ENCODE data around the gene SLCO3A1.

Gene SLCO3A1

DNA sequence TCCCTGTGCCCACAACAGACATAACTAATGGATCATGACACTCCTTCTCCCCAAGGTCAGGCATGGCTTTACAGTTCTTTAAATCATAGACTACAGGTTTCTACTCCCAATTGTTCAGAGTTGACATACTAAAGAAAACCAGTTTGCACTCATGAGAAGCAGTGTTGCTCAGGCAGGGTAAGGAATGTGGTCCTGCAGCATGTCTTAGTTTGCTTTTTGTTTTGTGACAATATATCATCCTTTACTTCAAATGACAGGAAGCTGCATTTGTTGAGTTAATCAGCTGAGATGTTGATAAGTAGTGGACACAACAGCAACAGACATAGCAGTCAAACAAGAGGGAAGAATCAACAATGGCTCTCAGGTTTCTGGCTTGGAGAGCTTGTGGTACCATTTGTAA, 267.5 kb downstream of the SLCO3A1 start:
- no peaks in the 10 kb centered on the region for H4K20me1 ChIP-seq (ENCODE audit: insufficient read depth, low read length, poor library complexity, severe bottlenecking)
- no peaks in the 10 kb centered on the region for H3K9me3 ChIP-seq (ENCODE audit: insufficient read depth, low read depth, low read length)
- no peak overlapping the region for H3K9ac ChIP-seq (ENCODE audit: low read depth, low read length, poor library complexity, severe bottlenecking)
- no peaks in the 10 kb centered on the region for H3F3A ChIP-seq (ENCODE audit: low read depth)
- no peaks in the 10 kb centered on the region for H3K27me3 ChIP-seq (ENCODE audit: insufficient read depth, low read length, poor library complexity, severe bottlenecking)
- TF ChIP-seq EZH2phosphoT487 (IDR thresholded peaks at IDR 0.05; ENCODE audit: borderline replicate concordance): no peak
- TF ChIP-seq, protein P1, sequence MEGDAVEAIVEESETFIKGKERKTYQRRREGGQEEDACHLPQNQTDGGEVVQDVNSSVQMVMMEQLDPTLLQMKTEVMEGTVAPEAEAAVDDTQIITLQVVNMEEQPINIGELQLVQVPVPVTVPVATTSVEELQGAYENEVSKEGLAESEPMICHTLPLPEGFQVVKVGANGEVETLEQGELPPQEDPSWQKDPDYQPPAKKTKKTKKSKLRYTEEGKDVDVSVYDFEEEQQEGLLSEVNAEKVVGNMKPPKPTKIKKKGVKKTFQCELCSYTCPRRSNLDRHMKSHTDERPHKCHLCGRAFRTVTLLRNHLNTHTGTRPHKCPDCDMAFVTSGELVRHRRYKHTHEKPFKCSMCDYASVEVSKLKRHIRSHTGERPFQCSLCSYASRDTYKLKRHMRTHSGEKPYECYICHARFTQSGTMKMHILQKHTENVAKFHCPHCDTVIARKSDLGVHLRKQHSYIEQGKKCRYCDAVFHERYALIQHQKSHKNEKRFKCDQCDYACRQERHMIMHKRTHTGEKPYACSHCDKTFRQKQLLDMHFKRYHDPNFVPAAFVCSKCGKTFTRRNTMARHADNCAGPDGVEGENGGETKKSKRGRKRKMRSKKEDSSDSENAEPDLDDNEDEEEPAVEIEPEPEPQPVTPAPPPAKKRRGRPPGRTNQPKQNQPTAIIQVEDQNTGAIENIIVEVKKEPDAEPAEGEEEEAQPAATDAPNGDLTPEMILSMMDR (conservative IDR thresholded peaks at IDR 0.05; ENCODE audit: low read length): no peak
- no peaks in the 10 kb centered on the region for H3K36me3 ChIP-seq (ENCODE audit: insufficient read depth, low read length)
- H3K4me3 ChIP-seq (ENCODE audit: low read length, poor library complexity, severe bottlenecking): no peak overlapping the region
- H3K9me2 ChIP-seq (replicated peaks; ENCODE audit: low read depth, low read length): no peaks in the 10 kb centered on the region
- peaks cover 4% of the 10 kb centered on the region for H3K4me1 ChIP-seq (ENCODE audit: insufficient read depth, low read length, poor library complexity, severe bottlenecking)
- no peak overlapping the region for H2AFZ ChIP-seq (ENCODE audit: low read length)
- H3K79me2 ChIP-seq (ENCODE audit: insufficient read depth, low read length): no peaks in the 10 kb centered on the region
- H3K4me2 ChIP-seq (ENCODE audit: low read depth, low read length, poor library complexity, severe bottlenecking): no peak overlapping the region

DNA sequence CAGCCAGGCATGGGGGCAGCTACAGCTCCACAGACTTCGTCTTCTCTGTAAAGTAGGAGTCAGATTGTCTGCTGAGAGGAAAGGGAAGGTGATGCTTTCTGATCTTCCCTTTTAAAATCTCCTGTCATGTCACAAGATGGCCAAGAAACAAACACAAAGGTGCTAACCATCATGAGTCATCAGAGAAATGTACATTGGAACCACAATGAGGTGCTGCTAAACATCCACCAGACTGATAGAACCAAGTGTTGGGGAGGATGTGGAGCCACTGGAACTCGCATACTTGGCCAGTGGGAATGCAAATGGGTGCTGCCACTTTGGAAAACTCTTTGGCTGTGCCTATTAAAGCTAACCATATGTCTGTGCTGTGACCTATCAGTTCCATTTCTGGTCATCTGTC, 268.8 kb downstream of the SLCO3A1 start:
- TF ChIP-seq EZH2phosphoT487 (IDR thresholded peaks at IDR 0.05; ENCODE audit: borderline replicate concordance): no peak
- TF ChIP-seq, protein P1 (conservative IDR thresholded peaks at IDR 0.05; ENCODE audit: low read length): no peak
- Histone ChIP-seq H3K9ac (ENCODE audit: low read depth, low read length, poor library complexity, severe bottlenecking) (no peak overlapping the region), H3K27me3 (ENCODE audit: insufficient read depth, low read length, poor library complexity, severe bottlenecking) (no peaks in the 10 kb centered on the region), H3K4me2 (ENCODE audit: low read depth, low read length, poor library complexity, severe bottlenecking) (no peak overlapping the region), H3K9me2 (replicated peaks; ENCODE audit: low read depth, low read length) (no peaks in the 10 kb centered on the region), H2AFZ (ENCODE audit: low read length) (no peak overlapping the region), H3K9me3 (ENCODE audit: insufficient read depth, low read depth, low read length) (no peaks in the 10 kb centered on the region), H3K4me1 (ENCODE audit: insufficient read depth, low read length, poor library complexity, severe bottlenecking) (no peaks in the 10 kb centered on the region), H3F3A (ENCODE audit: low read depth) (no peaks in the 10 kb centered on the region), H3K79me2 (ENCODE audit: insufficient read depth, low read length) (no peaks in the 10 kb centered on the region), H3K4me3 (ENCODE audit: low read length, poor library complexity, severe bottlenecking) (no peak overlapping the region), H4K20me1 (ENCODE audit: insufficient read depth, low read length, poor library complexity, severe bottlenecking) (no peaks in the 10 kb centered on the region), H3K36me3 (ENCODE audit: insufficient read depth, low read length) (no peaks in the 10 kb centered on the region)

DNA sequence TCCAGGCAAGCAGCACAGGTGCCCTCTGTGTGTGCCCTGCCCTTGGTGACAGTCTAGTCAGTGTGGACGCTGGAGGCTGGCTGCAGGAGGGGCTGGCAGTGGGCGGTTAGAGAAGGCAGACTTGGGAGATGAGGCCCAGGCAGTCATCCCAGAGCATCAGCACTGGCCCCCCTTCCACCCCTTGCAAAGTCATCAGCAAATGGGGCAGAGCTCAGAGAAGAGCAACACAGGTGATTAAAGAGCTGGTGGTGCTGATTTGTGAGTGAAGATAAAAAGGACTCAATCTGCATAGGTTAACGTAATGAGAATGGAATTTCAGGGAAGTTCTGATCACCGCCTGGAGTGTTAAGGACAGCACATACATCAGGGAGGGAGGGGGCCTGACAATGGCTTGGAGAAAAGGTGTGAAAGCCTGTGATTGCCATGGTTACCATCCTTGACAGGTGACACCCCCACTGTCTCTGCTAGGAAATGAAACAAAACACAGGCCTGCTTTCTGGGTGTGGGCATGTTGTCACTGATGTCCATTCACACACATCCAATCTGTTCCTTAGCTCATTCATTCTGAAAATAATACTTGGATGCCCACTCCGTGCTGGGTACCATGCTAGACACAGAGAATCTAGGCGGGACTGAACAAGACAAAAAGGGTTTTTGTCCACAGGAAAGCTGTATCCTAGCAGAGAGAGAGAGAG, 270.6 kb downstream of the SLCO3A1 start:
- Histone ChIP-seq H3K4me2 (ENCODE audit: low read depth, low read length, poor library complexity, severe bottlenecking) (no peak overlapping the region), H4K20me1 (ENCODE audit: insufficient read depth, low read length, poor library complexity, severe bottlenecking) (no peaks in the 10 kb centered on the region), H3K79me2 (ENCODE audit: insufficient read depth, low read length) (no peaks in the 10 kb centered on the region), H3K9me3 (ENCODE audit: insufficient read depth, low read depth, low read length) (no peaks in the 10 kb centered on the region), H3K27me3 (ENCODE audit: insufficient read depth, low read length, poor library complexity, severe bottlenecking) (no peaks in the 10 kb centered on the region), H3K9ac (ENCODE audit: low read depth, low read length, poor library complexity, severe bottlenecking) (no peak overlapping the region), H3K9me2 (replicated peaks; ENCODE audit: low read depth, low read length) (no peaks in the 10 kb centered on the region), H3K4me1 (ENCODE audit: insufficient read depth, low read length, poor library complexity, severe bottlenecking) (no peaks in the 10 kb centered on the region), H3F3A (ENCODE audit: low read depth) (no peaks in the 10 kb centered on the region), H3K36me3 (ENCODE audit: insufficient read depth, low read length) (no peaks in the 10 kb centered on the region), H3K4me3 (ENCODE audit: low read length, poor library complexity, severe bottlenecking) (no peak overlapping the region), H2AFZ (ENCODE audit: low read length) (no peak overlapping the region)
- TF ChIP-seq, protein P1 (conservative IDR thresholded peaks at IDR 0.05; ENCODE audit: low read length): no peak

Measured in Loucy (cell line).